ENCODE results near the gene THOC6. TPM values are rescaled to one million over a fixed set of nuclear protein-coding genes. Genes with fewer than 3 reads are reported as not detected.
A peak's percentile ranks its signal among the peaks of the same experiment; 100 is the strongest.

The THOC6 gene
- total RNA-seq, 2 experiments from 2014 or later, result 12.0 to 12.9 TPM

DNA sequence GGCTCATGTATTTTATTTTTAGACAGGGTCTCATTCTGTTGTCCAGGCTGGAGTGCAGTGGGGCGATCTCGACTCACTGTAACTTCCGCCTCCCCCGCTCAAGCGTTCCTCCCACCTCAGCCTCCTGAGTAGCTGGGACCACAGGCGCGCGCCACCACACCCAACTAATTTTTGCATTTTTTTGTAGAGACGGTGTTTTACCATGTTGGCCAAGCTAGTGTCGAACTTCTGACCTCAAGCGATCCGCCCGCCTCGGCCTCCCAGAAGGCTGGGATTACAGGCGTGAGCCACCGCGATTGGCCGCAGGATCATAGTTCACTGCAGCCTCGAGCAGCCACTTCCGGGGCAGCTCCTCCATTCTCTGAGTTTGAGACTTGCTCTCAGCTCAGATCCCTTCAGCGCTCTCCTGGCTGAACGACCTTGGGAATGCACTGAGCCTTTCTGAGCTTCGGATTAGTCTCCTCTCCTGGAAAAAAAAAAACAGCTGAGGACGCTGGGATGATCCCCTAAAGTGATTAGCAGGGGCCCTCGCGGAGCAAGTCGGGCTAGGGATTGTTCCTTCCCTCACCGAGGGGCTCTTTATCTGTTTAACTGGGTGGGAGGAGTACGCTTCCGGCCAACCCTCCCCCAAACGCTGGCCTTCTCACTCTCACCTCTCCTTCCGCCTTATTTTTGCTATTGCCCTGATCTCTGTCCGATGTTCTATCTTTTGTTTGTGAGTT is 42.5 kb upstream of the THOC6 start:
- H3K36me3 ChIP-seq (ENCODE audit: insufficient read depth, low read length), result no peaks in the 10 kb centered on the region
- H3K27ac ChIP-seq (ENCODE audit: low read depth in 1 of 2, low read length in 2 of 2), result no peak overlapping the region
- POLR2A ChIA-PET, result interaction anchor here (0.7 to 2.1 kb wide), 6 partner anchors 13 to 299 kb away, joined by 3 to 22 read pairs (median 3); partner anchors contain the start of genes KCTD5, PAQR4 and TNFRSF12A
- Mint-ChIP-seq H3K27ac (peak overlapping the region; percentile 49), H3K4me1 (ENCODE audit: low read depth) (no peaks in the 10 kb centered on the region), H3K36me3 (ENCODE audit: low read depth) (no peaks in the 10 kb centered on the region), H3K4me3 (peak overlapping the region; percentile 75), H3K9me3 (no peaks in the 10 kb centered on the region), H3K27me3 (no peaks in the 10 kb centered on the region)
- TF ChIP-seq, protein P1, sequence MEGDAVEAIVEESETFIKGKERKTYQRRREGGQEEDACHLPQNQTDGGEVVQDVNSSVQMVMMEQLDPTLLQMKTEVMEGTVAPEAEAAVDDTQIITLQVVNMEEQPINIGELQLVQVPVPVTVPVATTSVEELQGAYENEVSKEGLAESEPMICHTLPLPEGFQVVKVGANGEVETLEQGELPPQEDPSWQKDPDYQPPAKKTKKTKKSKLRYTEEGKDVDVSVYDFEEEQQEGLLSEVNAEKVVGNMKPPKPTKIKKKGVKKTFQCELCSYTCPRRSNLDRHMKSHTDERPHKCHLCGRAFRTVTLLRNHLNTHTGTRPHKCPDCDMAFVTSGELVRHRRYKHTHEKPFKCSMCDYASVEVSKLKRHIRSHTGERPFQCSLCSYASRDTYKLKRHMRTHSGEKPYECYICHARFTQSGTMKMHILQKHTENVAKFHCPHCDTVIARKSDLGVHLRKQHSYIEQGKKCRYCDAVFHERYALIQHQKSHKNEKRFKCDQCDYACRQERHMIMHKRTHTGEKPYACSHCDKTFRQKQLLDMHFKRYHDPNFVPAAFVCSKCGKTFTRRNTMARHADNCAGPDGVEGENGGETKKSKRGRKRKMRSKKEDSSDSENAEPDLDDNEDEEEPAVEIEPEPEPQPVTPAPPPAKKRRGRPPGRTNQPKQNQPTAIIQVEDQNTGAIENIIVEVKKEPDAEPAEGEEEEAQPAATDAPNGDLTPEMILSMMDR (IDR thresholded peaks at IDR 0.05), result no peak
- intact Hi-C loops (cut with DNase I, micrococcal nuclease), result loop anchor here in 1 of 2 experiments (5.0 kb wide), 2 partner anchors 69 to 104 kb away; partner anchors contain the start of gene FLYWCH1
- H3K27me3 ChIP-seq (ENCODE audit: control insufficient read depth in 1 of 2, insufficient read depth in 2 of 2, low read length in 2 of 2), result peaks cover 0 to 3% of the 10 kb centered on the region in 2 experiments
- CTCF ChIA-PET, result interaction anchor here (0.7 to 1.7 kb wide), 4 partner anchors 11 to 50 kb away, joined by 3 to 4 read pairs (median 3); no protein-coding TSS in a partner anchor
- peak overlapping the region; percentile 93 for H3K4me3 ChIP-seq (ENCODE audit: low read length)
- DNase-seq (no peak), ATAC-seq (ENCODE audit: poor library complexity) (no peak)
- peaks cover 29% of the 10 kb centered on the region for H3K4me1 ChIP-seq (ENCODE audit: insufficient read depth, low read length)
- H3K9me3 ChIP-seq (ENCODE audit: control insufficient read depth in 1 of 2, insufficient read depth in 1 of 2, low read length in 2 of 2), result peaks cover 0 to 7% of the 10 kb centered on the region in 2 experiments

DNA sequence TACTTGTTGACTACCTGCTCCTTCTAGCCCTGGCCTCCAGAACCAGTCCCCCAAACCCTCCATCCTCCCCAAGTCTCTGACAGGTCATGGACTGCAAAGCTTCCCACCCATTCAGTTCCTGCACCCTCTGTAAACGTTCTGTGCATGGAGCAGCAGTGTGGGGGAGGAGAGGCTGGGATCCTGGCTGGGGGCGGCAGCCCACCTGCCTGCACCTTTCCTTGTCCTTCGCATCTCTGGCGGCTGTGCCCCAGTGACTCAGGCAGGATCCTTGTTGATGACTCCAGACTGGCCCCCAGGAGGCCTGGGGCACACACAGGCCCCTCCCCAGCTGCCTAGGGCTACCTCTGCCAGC is 42.0 kb upstream of the THOC6 start:
- H3K9me3 Mint-ChIP-seq, result no peaks in the 10 kb centered on the region
- intact Hi-C loops (cut with DNase I, micrococcal nuclease), result loop anchor here in 1 of 2 experiments (2.0 to 5.0 kb wide), 3 partner anchors 39 to 105 kb away; partner anchors contain the start of genes FLYWCH1 and TNFRSF12A
- no peak overlapping the region for H3K27ac ChIP-seq (ENCODE audit: low read depth in 1 of 2, low read length in 2 of 2)
- H3K4me3 ChIP-seq (ENCODE audit: low read length), result no peak overlapping the region
- TF ChIP-seq, protein P1 (IDR thresholded peaks at IDR 0.05), result no peak
- peaks cover 0 to 3% of the 10 kb centered on the region in 2 experiments for H3K27me3 ChIP-seq (ENCODE audit: control insufficient read depth in 1 of 2, insufficient read depth in 2 of 2, low read length in 2 of 2)
- ATAC-seq (ENCODE audit: poor library complexity), result no peak
- peaks cover 0 to 7% of the 10 kb centered on the region in 2 experiments for H3K9me3 ChIP-seq (ENCODE audit: control insufficient read depth in 1 of 2, insufficient read depth in 1 of 2, low read length in 2 of 2)
- peak overlapping the region; percentile 75 for H3K4me3 Mint-ChIP-seq
- DNase-seq, result no peak
- H3K27me3 Mint-ChIP-seq, result no peaks in the 10 kb centered on the region
- H3K36me3 ChIP-seq (ENCODE audit: insufficient read depth, low read length), result no peaks in the 10 kb centered on the region
- peaks cover 29% of the 10 kb centered on the region for H3K4me1 ChIP-seq (ENCODE audit: insufficient read depth, low read length)
- ChIA-PET CTCF (interaction anchor here (0.7 to 1.7 kb wide), 2 partner anchors 12 kb away, joined by 3 to 4 read pairs; no protein-coding TSS in a partner anchor), POLR2A (interaction anchor here (0.7 to 2.1 kb wide), 2 partner anchors 13 to 67 kb away, joined by 3 to 22 read pairs; partner anchors contain the start of gene PAQR4)
- H3K27ac Mint-ChIP-seq, result no peak overlapping the region
- no peaks in the 10 kb centered on the region for H3K36me3 Mint-ChIP-seq (ENCODE audit: low read depth)
- no peaks in the 10 kb centered on the region for H3K4me1 Mint-ChIP-seq (ENCODE audit: low read depth)

DNA sequence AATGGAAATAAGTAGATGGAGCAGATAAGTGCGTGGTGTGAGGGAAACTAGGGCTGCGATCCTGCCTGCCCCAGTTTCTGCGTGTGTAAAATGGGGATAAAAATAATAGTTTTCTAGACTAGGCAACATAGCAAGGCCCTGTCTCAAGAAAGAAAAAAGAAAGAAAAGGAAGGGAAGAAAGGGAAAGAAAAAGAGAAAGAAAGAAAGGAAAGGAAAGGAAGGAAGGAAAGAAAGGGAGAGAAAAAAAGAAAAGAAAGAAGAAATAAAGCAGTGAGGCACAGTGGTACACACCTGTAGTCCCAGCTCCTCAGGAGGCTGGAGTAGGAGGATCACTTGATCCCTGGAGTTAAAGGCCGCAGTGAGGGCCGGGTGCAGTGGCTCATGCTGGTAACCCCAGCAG is 41.4 kb upstream of the THOC6 start:
- CTCF ChIA-PET, result interaction anchor here (1.7 kb wide), 1 partner anchor 12 kb away, joined by 4 read pairs; no protein-coding TSS in a partner anchor
- Histone ChIP-seq H3K4me3 (ENCODE audit: low read length) (no peak overlapping the region), H3K27ac (ENCODE audit: low read depth in 1 of 2, low read length in 2 of 2) (no peak overlapping the region), H3K36me3 (ENCODE audit: insufficient read depth, low read length) (no peaks in the 10 kb centered on the region), H3K27me3 (ENCODE audit: control insufficient read depth in 1 of 2, insufficient read depth in 2 of 2, low read length in 2 of 2) (peaks cover 0 to 3% of the 10 kb centered on the region in 2 experiments), H3K9me3 (ENCODE audit: control insufficient read depth in 1 of 2, insufficient read depth in 1 of 2, low read length in 2 of 2) (peaks cover 0 to 7% of the 10 kb centered on the region in 2 experiments), H3K4me1 (ENCODE audit: insufficient read depth, low read length) (peaks cover 29% of the 10 kb centered on the region)
- no peaks in the 10 kb centered on the region for H3K4me1 Mint-ChIP-seq (ENCODE audit: low read depth)
- H3K27ac Mint-ChIP-seq, result no peak overlapping the region
- DNase-seq (no peak), ATAC-seq (ENCODE audit: poor library complexity) (no peak)
- TF ChIP-seq, protein P1 (IDR thresholded peaks at IDR 0.05), result no peak
- H3K36me3 Mint-ChIP-seq (ENCODE audit: low read depth), result no peaks in the 10 kb centered on the region
- intact Hi-C loops (cut with DNase I, micrococcal nuclease), result loop anchor here in 1 of 2 experiments (2.0 to 5.0 kb wide), 3 partner anchors 38 to 105 kb away; partner anchors contain the start of genes FLYWCH1 and TNFRSF12A
- no peaks in the 10 kb centered on the region for H3K9me3 Mint-ChIP-seq
- H3K4me3 Mint-ChIP-seq, result no peak overlapping the region
- no peaks in the 10 kb centered on the region for H3K27me3 Mint-ChIP-seq
- POLR2A ChIA-PET, result interaction anchor here (0.7 kb wide), 1 partner anchor 66 kb away, joined by 3 read pairs; no protein-coding TSS in a partner anchor
